Hypothalamus (tissue), 51 donors: Measurements from ENCODE around the gene IL17RA.
"Not testable (repeated sequence)": the region's sequence is repeated elsewhere in the genome, so short reads cannot be mapped to it uniquely, and the experiment has no call there.

Experiments
- DNase-seq, 51 donors: peaks; one replicate each; lab custom pipeline; 2025; lab: John Stamatoyannopoulos, UW

Gene IL17RA

GRCh38 chr22:17118342-17118741 lies 33.5 kb downstream of the IL17RA start:
- DNase-seq, result no peak

GRCh38 chr22:17119481-17120202 lies 34.8 kb downstream of the IL17RA start:
- DNase-seq, result peak in 5 of 51 donors; percentile 11 to 42 (median 23)

- peak in 3 of 51 donors; percentile 25 to 30 (median 28) for DNase-seq
These were observed 35.5 kb downstream of the IL17RA start for GRCh38 chr22:17120281-17120680.

GRCh38 chr22:17120711-17121232 lies 36.0 kb downstream of the IL17RA start:
- DNase-seq, result peak in 2 of 51 donors; percentile 33 to 42

GRCh38 chr22:17121233-17122195 lies 36.7 kb downstream of the IL17RA start, which contains the start of gene TMEM121B:
TSS of gene TMEM121B (minus strand) at chr22:17121360. CDS start at chr22:17121127, 233 bp downstream.
- DNase-seq, result peak in 45 of 51 donors; percentile 21 to 77 (median 51)

- no peak for DNase-seq
These were observed 45.4 kb downstream of the IL17RA start for GRCh38 chr22:17130199-17130598.

- DNase-seq, result peak in 13 of 51 donors; percentile 13 to 74 (median 32)
These were observed 46.9 kb downstream of the IL17RA start for GRCh38 chr22:17131686-17132085.

GRCh38 chr22:17132112-17132511 lies 47.3 kb downstream of the IL17RA start:
- no peak for DNase-seq

- no peak for DNase-seq
These were observed 48.3 kb downstream of the IL17RA start for GRCh38 chr22:17133137-17133536.

GRCh38 chr22:17135153-17135760 lies 50.5 kb downstream of the IL17RA start:
- DNase-seq, result no peak

- DNase-seq, result no peak
These were observed 52.4 kb downstream of the IL17RA start for GRCh38 chr22:17137170-17137569.

GRCh38 chr22:17137861-17138425 lies 53.1 kb downstream of the IL17RA start:
- no peak for DNase-seq

GRCh38 chr22:17138513-17138912 lies 53.7 kb downstream of the IL17RA start:
- no peak for DNase-seq

GRCh38 chr22:17140022-17140421 lies 55.2 kb downstream of the IL17RA start:
- DNase-seq, result no peak

GRCh38 chr22:17140826-17141766 lies 56.3 kb downstream of the IL17RA start:
- no peak for DNase-seq

GRCh38 chr22:17143101-17143500 lies 58.3 kb downstream of the IL17RA start:
- no peak for DNase-seq

- no peak for DNase-seq
These were observed 59.0 kb downstream of the IL17RA start for GRCh38 chr22:17143826-17144225.

- no peak for DNase-seq
These were observed 60.4 kb downstream of the IL17RA start for GRCh38 chr22:17145021-17145680.

- not testable (repeated sequence) for DNase-seq
These were observed 62.7 kb downstream of the IL17RA start for GRCh38 chr22:17147458-17147857.
